B cell (primary cell): ENCODE data around the gene RARA. TPM values are rescaled to one million over a fixed set of nuclear protein-coding genes. Genes with fewer than 3 reads are reported as not detected.

Experiments used
- ATAC-seq: fragments of 200-7000 bp; cut with Tn5 transposase; one replicate; pipeline ENCODE4 v1.10.0; 2021; ENCODE audit warnings: low read depth, mild to moderate bottlenecking, moderate number of reproducible peaks, moderate library complexity
- CTCF ChIA-PET: fragments of 350-600 bp; sonication (Branson Sonifier 250); formaldehyde crosslinking; loops from one replicate; lab custom pipeline; 2021; ENCODE audit warnings: antibody characterized with exemption, inconsistent platforms; lab: Charles Lee
- POLR2A ChIA-PET: fragments of 350-600 bp; sonication (Branson Sonifier 250); formaldehyde crosslinking; loops from one replicate; lab custom pipeline; 2021; ENCODE audit warnings: antibody characterized with exemption; lab: Charles Lee
- DNase-seq: peaks from one replicate; pipeline ENCODE4 v3.0.0; 2013
- H2AFZ ChIP-seq: 2 replicates; pipeline ENCODE4 v1.6.1; 2012; ENCODE audit warnings: mild to moderate bottlenecking, low read depth, low read length; ENCODE audit not compliant: insufficient read depth, poor library complexity, severe bottlenecking
- H3K27ac ChIP-seq, 2 donors: 1 replicate in 1 of 2; 2 replicates in 1 of 2; pipeline ENCODE4 v1.5.1; 2012 to 2013; ENCODE audit warnings: low read length in 2 of 2, mild to moderate bottlenecking in 2 of 2, moderate library complexity in 1 of 2
- H3K27me3 ChIP-seq, 4 experiments: fragments of 200-600 bp in 1 of 4; sonication (generic) in 1 of 4; replicated peaks in 1 of 4; 1 replicate in 2 of 4; 2 replicates in 2 of 4; pipeline versions ENCODE4 v1.6.1 to v1.7.0; 2013 to 2016; ENCODE audit warnings: low read length in 3 of 4, mild to moderate bottlenecking in 2 of 4, mixed read lengths in 1 of 4, moderate library complexity in 1 of 4; ENCODE audit not compliant: insufficient read depth in 4 of 4, control insufficient read depth in 3 of 4; ENCODE audit errors: control extremely low read depth in 1 of 4
- H3K36me3 ChIP-seq, 2 experiments: replicated peaks in 1 of 2; 1 replicate in 1 of 2; 2 replicates in 1 of 2; pipeline versions ENCODE4 v1.6.1 to v1.7.1; 2013; ENCODE audit warnings: low read length in 1 of 2; ENCODE audit not compliant: insufficient read depth in 2 of 2, control insufficient read depth in 1 of 2; ENCODE audit errors: control extremely low read depth in 1 of 2, extremely low read depth in 1 of 2
- H3K4me1 ChIP-seq, 2 donors: fragments of 200-600 bp in 1 of 2; sonication (generic) in 1 of 2; 1 replicate in 1 of 2; 2 replicates in 1 of 2; pipeline versions ENCODE4 v1.5.1 to v1.6.1; 2013 to 2017; ENCODE audit warnings: low read length in 2 of 2; ENCODE audit not compliant: control insufficient read depth in 2 of 2, insufficient read depth in 2 of 2
- H3K4me2 ChIP-seq: replicated peaks from 2 replicates; pipeline ENCODE3; 2012; ENCODE audit warnings: mild to moderate bottlenecking, low read depth, low read length; ENCODE audit not compliant: poor library complexity, severe bottlenecking
- H3K4me3 ChIP-seq, 5 experiments: fragments of 200-600 bp in 1 of 5; sonication (generic) in 1 of 5; 1 replicate in 3 of 5; 2 replicates in 2 of 5; pipeline versions ENCODE4 v1.5.1 to v1.7.0; 2011 to 2016; ENCODE audit warnings: low read length in 4 of 5, mild to moderate bottlenecking in 4 of 5, low read depth in 2 of 5, control low read depth in 1 of 5, moderate library complexity in 1 of 5; ENCODE audit not compliant: insufficient read depth in 1 of 5; ENCODE audit errors: control extremely low read depth in 1 of 5, extremely low read depth in 1 of 5
- H3K79me2 ChIP-seq: fragments of 200-600 bp; sonication (generic); one replicate; pipeline ENCODE4 v1.6.0; 2016; ENCODE audit warnings: low read length; ENCODE audit not compliant: control insufficient read depth, insufficient read depth
- H3K9ac ChIP-seq: fragments of 200-600 bp; sonication (generic); 2 replicates; pipeline ENCODE4 v1.6.1; 2017; ENCODE audit warnings: mild to moderate bottlenecking, low read length, moderate library complexity
- H3K9me3 ChIP-seq, 3 donors: one replicate each; pipeline versions ENCODE4 v1.6.1 to v1.7.1; 2013; ENCODE audit warnings: low read length in 2 of 3; ENCODE audit not compliant: control insufficient read depth in 2 of 3, insufficient read depth in 1 of 3; ENCODE audit errors: control extremely low read depth in 1 of 3
- H4K20me1 ChIP-seq: 2 replicates; pipeline ENCODE4 v1.6.0; 2012; ENCODE audit warnings: mild to moderate bottlenecking, low read length; ENCODE audit not compliant: insufficient read depth, control insufficient read depth, poor library complexity, severe bottlenecking
- H3K27ac Mint-ChIP-seq: one replicate; pipeline ENCODE4 v1.8.0; 2021; ENCODE audit warnings: mixed read lengths
- H3K27me3 Mint-ChIP-seq: one replicate; pipeline ENCODE4 v1.8.0; 2021; ENCODE audit warnings: mixed read lengths
- H3K4me1 Mint-ChIP-seq: one replicate; pipeline ENCODE4 v1.8.0; 2021; ENCODE audit warnings: mixed read lengths
- H3K4me3 Mint-ChIP-seq: one replicate; pipeline ENCODE4 v1.8.0; 2021; ENCODE audit warnings: mixed read lengths
- H3K9me3 Mint-ChIP-seq: one replicate; pipeline ENCODE4 v1.8.0; 2022; ENCODE audit warnings: mixed read lengths; ENCODE audit not compliant: insufficient read depth
- EZH2 ChIP-seq: IDR thresholded peaks from 2 replicates; pipeline ENCODE4 v1.6.1; 2012; ENCODE audit warnings: borderline replicate concordance, low read depth, mild to moderate bottlenecking, moderate library complexity, low read length; ENCODE audit not compliant: insufficient read depth, poor library complexity, severe bottlenecking
- WGBS: methylation state at CpG from one replicate; pipeline ENCODE4 v1.1.5; 2013; ENCODE audit warnings: missing lambda C conversion rate; ENCODE audit not compliant: insufficient coverage; 5-methylcytosine and 5-hydroxymethylcytosine counted together
- intact Hi-C: fragments of 100-400 bp; cut with micrococcal nuclease; formaldehyde crosslinking; loops from one replicate; pipeline ENCODE4 v1.10.0; 2022
- polyA plus RNA-seq: library from polyadenylated mRNA; depleted of rRNA; stranded (reverse); fragments of >200 nt; gene quantifications from 2 replicates; pipeline ENCODE4 v1.2.3, GENCODE V29; 2012
- total RNA-seq, 2 donors: library from RNA; stranded (reverse); fragments of 120-200 nt in 1 of 2; gene quantifications; 1 replicate in 1 of 2; 2 replicates in 1 of 2; pipeline versions ENCODE4 v1.2.3 to v1.2.4, GENCODE V29; 2013 to 2022
- TF ChIP-seq, protein P1 (sequence below): fragments of 200-600 bp; IDR thresholded peaks from one replicate; pipeline ENCODE4 v1.8.0; 2022; ENCODE audit warnings: antibody characterized with exemption, mild to moderate bottlenecking

Gene RARA
- total and polyA plus RNA-seq, 2 donors (not counting 1 experiment from before 2014, with no cell fraction given) = 20.7 to 86.2 TPM

DNA sequence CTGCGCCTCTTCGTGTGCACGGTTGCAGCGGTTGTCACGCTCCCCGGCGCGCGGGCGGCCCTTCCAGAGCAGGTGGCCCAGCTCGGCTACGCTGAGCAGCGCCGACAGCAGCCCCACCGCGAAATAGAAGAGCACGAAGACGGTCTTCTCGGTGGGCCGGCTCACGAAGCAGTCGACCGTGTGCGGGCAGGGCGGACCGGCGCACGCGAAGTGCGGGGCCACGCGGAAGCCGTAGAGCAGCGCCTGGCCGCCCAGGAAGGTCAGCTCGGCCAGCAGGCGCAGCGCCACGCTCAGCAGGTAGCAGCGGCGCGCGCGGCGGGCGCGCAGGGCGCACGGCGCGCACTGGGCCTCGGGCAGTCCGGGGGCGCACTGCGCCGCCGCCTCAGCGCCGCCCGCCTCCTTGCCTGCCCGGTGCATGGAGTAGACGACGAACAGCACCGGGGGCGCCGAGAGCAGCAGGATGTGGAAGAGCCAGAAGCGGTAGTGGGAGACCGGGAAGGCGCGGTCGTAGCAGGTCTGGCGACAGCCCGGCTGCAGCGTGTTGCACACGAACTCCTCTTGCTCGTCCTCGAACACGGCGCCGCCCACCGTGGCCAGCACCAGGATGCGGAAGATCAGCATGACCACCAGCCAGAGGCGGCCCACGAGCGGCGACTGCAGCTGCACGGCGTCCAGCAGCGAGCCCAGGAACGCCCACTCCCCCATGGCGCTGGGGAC lies 54.3 kb downstream of the RARA start:
- Mint-ChIP-seq H3K27me3 (peaks cover 12% of the 10 kb centered on the region), H3K4me3 (peak overlapping the region; percentile 85), H3K27ac (no peak overlapping the region), H3K9me3 (no peaks in the 10 kb centered on the region), H3K4me1 (peaks cover 12% of the 10 kb centered on the region)
- H3K4me1 ChIP-seq = peaks cover 15 to 17% of the 10 kb centered on the region in 2 donors
- WGBS = 7% methylated on average over 91 of the region's 91 CpGs
- ATAC-seq (peak; percentile 18), DNase-seq (peak; percentile 80)
- POLR2A ChIA-PET = interaction anchor here (1.1 to 1.4 kb wide), 3 partner anchors 170 to 201 kb away, joined by 3 to 4 read pairs (median 3); no protein-coding TSS in a partner anchor
- no peaks in the 10 kb centered on the region for H4K20me1 ChIP-seq
- H2AFZ ChIP-seq = peak overlapping the region; percentile 74
- H3K36me3 ChIP-seq = no peaks in the 10 kb centered on the region
- H3K9ac ChIP-seq = peak overlapping the region; percentile 45
- peaks cover 0 to 6% (median 0%) of the 10 kb centered on the region in 3 donors for H3K9me3 ChIP-seq
- H3K79me2 ChIP-seq = no peaks in the 10 kb centered on the region
- peak overlapping the region; percentile 90 for H3K4me2 ChIP-seq
- CTCF ChIA-PET = interaction anchor here (0.6 to 15.9 kb wide), 11 partner anchors 9 to 197 kb away, joined by 3 to 871 read pairs (median 7); partner anchors contain the start of genes CDC6, RARA and TOP2A
- TF ChIP-seq EZH2 = no peak
- TF ChIP-seq, protein P1, sequence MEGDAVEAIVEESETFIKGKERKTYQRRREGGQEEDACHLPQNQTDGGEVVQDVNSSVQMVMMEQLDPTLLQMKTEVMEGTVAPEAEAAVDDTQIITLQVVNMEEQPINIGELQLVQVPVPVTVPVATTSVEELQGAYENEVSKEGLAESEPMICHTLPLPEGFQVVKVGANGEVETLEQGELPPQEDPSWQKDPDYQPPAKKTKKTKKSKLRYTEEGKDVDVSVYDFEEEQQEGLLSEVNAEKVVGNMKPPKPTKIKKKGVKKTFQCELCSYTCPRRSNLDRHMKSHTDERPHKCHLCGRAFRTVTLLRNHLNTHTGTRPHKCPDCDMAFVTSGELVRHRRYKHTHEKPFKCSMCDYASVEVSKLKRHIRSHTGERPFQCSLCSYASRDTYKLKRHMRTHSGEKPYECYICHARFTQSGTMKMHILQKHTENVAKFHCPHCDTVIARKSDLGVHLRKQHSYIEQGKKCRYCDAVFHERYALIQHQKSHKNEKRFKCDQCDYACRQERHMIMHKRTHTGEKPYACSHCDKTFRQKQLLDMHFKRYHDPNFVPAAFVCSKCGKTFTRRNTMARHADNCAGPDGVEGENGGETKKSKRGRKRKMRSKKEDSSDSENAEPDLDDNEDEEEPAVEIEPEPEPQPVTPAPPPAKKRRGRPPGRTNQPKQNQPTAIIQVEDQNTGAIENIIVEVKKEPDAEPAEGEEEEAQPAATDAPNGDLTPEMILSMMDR = no peak
- H3K4me3 ChIP-seq = peak overlapping the region in 4 of 5 experiments; percentile 28 to 58 (median 52)
- peaks cover 0 to 34% (median 8%) of the 10 kb centered on the region in 4 experiments for H3K27me3 ChIP-seq
- no peak overlapping the region for H3K27ac ChIP-seq
- intact Hi-C loops = loop anchor here (2.0 to 5.0 kb wide), 2 partner anchors 254 to 1304 kb away; no protein-coding TSS in a partner anchor
